ENCODE results near the gene THTPA.

The THTPA gene

GRCh38 chr14:23555882-23556699 is at the start of gene THTPA:
Gene THTPA, plus strand, starts transcription at chr14:23556271. Its CDS starts 487 bp downstream, at chr14:23556758.
- peak; percentile 84 for DNase-seq

- DNase-seq: peak; percentile 93
Observed at GRCh38 chr14:23512156-23512555, 43.9 kb upstream of the THTPA start.

GRCh38 chr14:23513005-23513817 is 42.9 kb upstream of the THTPA start:
- peak; percentile 97 for DNase-seq

- peak; percentile 89 for DNase-seq
Observed at GRCh38 chr14:23513818-23514643, 42.0 kb upstream of the THTPA start.

GRCh38 chr14:23514644-23514957 is 41.5 kb upstream of the THTPA start:
- peak; percentile 94 for DNase-seq

- DNase-seq: peak; percentile 47
Observed at GRCh38 chr14:23517650-23518326, 38.3 kb upstream of the THTPA start.

GRCh38 chr14:23518709-23519108 is 37.4 kb upstream of the THTPA start:
- DNase-seq: no peak

GRCh38 chr14:23520899-23521533 is 35.1 kb upstream of the THTPA start:
- DNase-seq: no peak

GRCh38 chr14:23521785-23522640 is 34.1 kb upstream of the THTPA start:
- DNase-seq: no peak

- no peak for DNase-seq
Observed at GRCh38 chr14:23522643-23523198, 33.4 kb upstream of the THTPA start.

GRCh38 chr14:23523229-23524016 is 32.6 kb upstream of the THTPA start:
- DNase-seq: no peak

- no peak for DNase-seq
Observed at GRCh38 chr14:23524954-23525353, 31.1 kb upstream of the THTPA start.

GRCh38 chr14:23525611-23526010 is 30.5 kb upstream of the THTPA start:
- DNase-seq: no peak

- DNase-seq: no peak
Observed at GRCh38 chr14:23528555-23528954, 27.5 kb upstream of the THTPA start.

- DNase-seq: no peak
Observed at GRCh38 chr14:23529016-23529415, 27.1 kb upstream of the THTPA start.

GRCh38 chr14:23530375-23531055 is 25.6 kb upstream of the THTPA start:
- no peak for DNase-seq

GRCh38 chr14:23531391-23531790 is 24.7 kb upstream of the THTPA start:
- DNase-seq: no peak

GRCh38 chr14:23532658-23533057 is 23.4 kb upstream of the THTPA start:
- DNase-seq: no peak
